H1 (cell line): ENCODE data around the gene DIO3. TPM values are rescaled to one million over a fixed set of nuclear protein-coding genes. Genes with fewer than 3 reads are reported as not detected.

Source experiments
- CTCF ChIA-PET: fragments of 300-600 bp; sonication (Branson Sonifier 250); formaldehyde crosslinking; loops from one replicate; lab custom pipeline; 2021; ENCODE audit not compliant: partially characterized antibody; lab: Charles Lee
- POLR2A ChIA-PET: fragments of 300-600 bp; sonication (Branson Sonifier 250); formaldehyde crosslinking; loops from one replicate; lab custom pipeline; 2021; ENCODE audit warnings: inconsistent platforms; ENCODE audit not compliant: partially characterized antibody; lab: Charles Lee
- DNase-seq, 2 experiments: peaks; one replicate each; pipeline versions ENCODE4 v3.0.0 to v3.0.0-alpha.2; 2010 to 2022; ENCODE audit warnings: low spot score in 2 of 2, low read depth in 1 of 2, mixed read lengths in 1 of 2
- FAIRE-seq: peaks from 2 replicates; lab custom pipeline; 2011; peaks lifted over from hg19 to GRCh38; lab: Jason Lieb, UNC
- H2AFZ ChIP-seq: 2 replicates; pipeline ENCODE4 v1.8.1; 2012; ENCODE audit warnings: low read length, inconsistent platforms
- H2AK5ac ChIP-seq: 2 replicates; pipeline ENCODE4 v1.6.1; 2013; ENCODE audit warnings: low read depth, low read length
- H2BK120ac ChIP-seq: replicated peaks from 2 replicates; pipeline ENCODE3; 2013; ENCODE audit warnings: low read depth, low read length, inconsistent platforms
- H2BK12ac ChIP-seq: 2 replicates; pipeline ENCODE4 v1.6.1; 2013; ENCODE audit warnings: low read depth, low read length
- H2BK15ac ChIP-seq: 2 replicates; pipeline ENCODE4 v1.6.1; 2013; ENCODE audit warnings: low read length
- H2BK20ac ChIP-seq: 2 replicates; pipeline ENCODE4 v1.6.1; 2013; ENCODE audit warnings: low read length
- H2BK5ac ChIP-seq: 2 replicates; pipeline ENCODE4 v1.6.1; 2013; ENCODE audit warnings: low read depth, low read length
- H3K14ac ChIP-seq: 2 replicates; pipeline ENCODE4 v1.6.1; 2013; ENCODE audit warnings: inconsistent platforms; ENCODE audit not compliant: insufficient read length
- H3K18ac ChIP-seq: 2 replicates; pipeline ENCODE4 v1.6.1; 2013; ENCODE audit warnings: low read length; ENCODE audit errors: extremely low read depth
- H3K23ac ChIP-seq: 2 replicates; pipeline ENCODE4 v1.6.1; 2013; ENCODE audit warnings: inconsistent platforms; ENCODE audit not compliant: insufficient read length
- H3K23me2 ChIP-seq: 2 replicates; pipeline ENCODE4 v1.6.1; 2013; ENCODE audit warnings: low read depth, low read length
- H3K27ac ChIP-seq: 2 replicates; pipeline ENCODE4 v1.6.1; 2011; ENCODE audit warnings: low read depth, low read length, inconsistent platforms
- H3K27me3 ChIP-seq, 4 experiments: replicated peaks in 1 of 4; 1 replicate in 1 of 4; 2 replicates in 3 of 4; pipeline versions ENCODE4 v1.6.1 to v1.8.1; 2011 to 2013; ENCODE audit warnings: low read length in 3 of 4, mild to moderate bottlenecking in 3 of 4, inconsistent platforms in 2 of 4, mixed read lengths in 2 of 4, moderate library complexity in 1 of 4; ENCODE audit not compliant: control insufficient read depth in 3 of 4, insufficient read depth in 3 of 4; ENCODE audit errors: extremely low read depth in 1 of 4
- H3K36me3 ChIP-seq, 4 experiments: 2 replicates each; pipeline versions ENCODE4 v1.6.1 to v1.8.1; 2011 to 2013; ENCODE audit warnings: mild to moderate bottlenecking in 4 of 4, low read length in 3 of 4, moderate library complexity in 2 of 4, control low read depth in 1 of 4, inconsistent platforms in 1 of 4; ENCODE audit not compliant: insufficient read depth in 4 of 4, control insufficient read depth in 2 of 4
- H3K4ac ChIP-seq: replicated peaks from 2 replicates; pipeline ENCODE3; 2013; ENCODE audit warnings: low read length, low read depth, mixed read lengths, inconsistent platforms; ENCODE audit not compliant: insufficient read length
- H3K4me1 ChIP-seq, 4 experiments: replicated peaks in 1 of 4; 1 replicate in 1 of 4; 2 replicates in 3 of 4; pipeline versions ENCODE4 v1.6.1 to v1.8.1; 2011 to 2013; ENCODE audit warnings: low read length in 3 of 4, inconsistent platforms in 2 of 4, mixed read lengths in 1 of 4; ENCODE audit not compliant: insufficient read depth in 4 of 4, control insufficient read depth in 3 of 4
- H3K4me2 ChIP-seq, 2 experiments: 2 replicates each; pipeline versions ENCODE4 v1.6.1 to v1.8.1; 2011 to 2013; ENCODE audit warnings: low read depth in 2 of 2, low read length in 2 of 2, control low read depth in 1 of 2, inconsistent platforms in 1 of 2, mild to moderate bottlenecking in 1 of 2; ENCODE audit not compliant: insufficient read depth in 1 of 2
- H3K4me3 ChIP-seq, 4 experiments: fragments of 200-600, 300-600 bp in 1 of 4; sonication (generic), shearing (Covaris generic), sonication (Bioruptor Twin) in 1 of 4; 2 replicates each; pipeline versions ENCODE4 v1.5.1 to v1.8.1; 2011 to 2016; ENCODE audit warnings: low read length in 4 of 4, low read depth in 3 of 4, control low read depth in 2 of 4, inconsistent platforms in 2 of 4, mild to moderate bottlenecking in 2 of 4, mixed read lengths in 1 of 4, moderate library complexity in 1 of 4; ENCODE audit not compliant: insufficient read depth in 2 of 4; ENCODE audit errors: extremely low read depth in 1 of 4
- H3K56ac ChIP-seq: replicated peaks from 2 replicates; pipeline ENCODE3; 2013; ENCODE audit warnings: low read depth, mild to moderate bottlenecking, mixed read lengths, low read length, inconsistent platforms; ENCODE audit not compliant: insufficient read length
- H3K79me1 ChIP-seq: 2 replicates; pipeline ENCODE4 v1.6.1; 2013; ENCODE audit warnings: low read depth, low read length, control low read depth
- H3K79me2 ChIP-seq, 2 experiments: 2 replicates each; pipeline versions ENCODE4 v1.6.1 to v1.8.1; 2012 to 2013; ENCODE audit warnings: low read length in 2 of 2, mild to moderate bottlenecking in 2 of 2, inconsistent platforms in 1 of 2; ENCODE audit not compliant: insufficient read depth in 2 of 2, control insufficient read depth in 1 of 2
- H3K9ac ChIP-seq, 4 experiments: replicated peaks in 1 of 4; 1 replicate in 1 of 4; 2 replicates in 3 of 4; pipeline versions ENCODE4 v1.6.1 to v1.8.1; 2011 to 2013; ENCODE audit warnings: low read depth in 3 of 4, low read length in 3 of 4, control low read depth in 2 of 4, mild to moderate bottlenecking in 2 of 4, moderate library complexity in 2 of 4, inconsistent platforms in 1 of 4; ENCODE audit errors: extremely low read depth in 1 of 4
- H3K9me3 ChIP-seq, 2 experiments: 2 replicates each; pipeline versions ENCODE4 v1.6.1 to v1.8.1; 2012 to 2013; ENCODE audit warnings: mild to moderate bottlenecking in 2 of 2, moderate library complexity in 2 of 2, control low read depth in 1 of 2, inconsistent platforms in 1 of 2, low read depth in 1 of 2, low read length in 1 of 2, mixed read lengths in 1 of 2; ENCODE audit not compliant: insufficient read depth in 2 of 2
- H4K20me1 ChIP-seq, 2 experiments: replicated peaks in 1 of 2; 2 replicates each; pipeline versions ENCODE3 to v1.8.1; 2011 to 2013; ENCODE audit warnings: inconsistent platforms in 2 of 2, low read length in 2 of 2, mild to moderate bottlenecking in 1 of 2; ENCODE audit not compliant: insufficient read depth in 2 of 2, control insufficient read depth in 1 of 2
- H4K5ac ChIP-seq: 2 replicates; pipeline ENCODE4 v1.6.1; 2013; ENCODE audit warnings: low read length, low read depth, mixed read lengths, inconsistent platforms; ENCODE audit not compliant: insufficient read length
- H4K8ac ChIP-seq: 2 replicates; pipeline ENCODE4 v1.8.0; 2013; ENCODE audit warnings: mild to moderate bottlenecking, moderate library complexity, low read length, inconsistent platforms; ENCODE audit not compliant: insufficient read depth; ENCODE audit errors: extremely low read depth
- H4K91ac ChIP-seq: replicated peaks from 2 replicates; pipeline ENCODE3; 2013; ENCODE audit warnings: low read length, mixed read lengths, inconsistent platforms; ENCODE audit not compliant: insufficient read length
- POLR2A ChIP-seq, 2 experiments: IDR thresholded peaks; 1 replicate in 1 of 2; 2 replicates in 1 of 2; pipeline ENCODE4 v1.6.1; 2011; ENCODE audit warnings: low read depth in 2 of 2, low read length in 2 of 2, mild to moderate bottlenecking in 2 of 2; ENCODE audit errors: control extremely low read depth in 1 of 2
- RAD21 ChIP-seq, 2 experiments: IDR thresholded peaks in 1 of 2; conservative IDR thresholded peaks in 1 of 2; 2 replicates each; pipeline ENCODE4 v1.6.1; 2011; ENCODE audit warnings: low read depth in 2 of 2, low read length in 2 of 2, improper control_type of control experiment in 1 of 2, inconsistent platforms in 1 of 2, mild to moderate bottlenecking in 1 of 2, moderate library complexity in 1 of 2
- SIN3A ChIP-seq, 2 experiments: IDR thresholded peaks in 1 of 2; conservative IDR thresholded peaks in 1 of 2; 2 replicates each; pipeline ENCODE4 v1.6.1; 2011 to 2012; ENCODE audit warnings: low read length in 2 of 2, improper control_type of control experiment in 1 of 2, low read depth in 1 of 2, mild to moderate bottlenecking in 1 of 2
- WGBS, 2 experiments: shearing (Covaris generic) in 1 of 2; methylation state at CpG; one replicate each; pipeline versions ENCODE4 v1.1.6 to v1.1.7; 2013 to 2015; ENCODE audit warnings: low lambda C conversion rate in 2 of 2, mixed read lengths in 2 of 2, inconsistent platforms in 1 of 2, low coverage in 1 of 2, missing lambda C conversion rate in 1 of 2; ENCODE audit not compliant: insufficient replicate concordance in 2 of 2, insufficient coverage in 1 of 2, insufficient read length in 1 of 2; ENCODE audit errors: extremely low coverage in 1 of 2, missing lambda C conversion rate in 1 of 2; 5-methylcytosine and 5-hydroxymethylcytosine counted together
- polyA plus RNA-seq, 7 experiments: library from polyadenylated mRNA; depleted of rRNA in 3 of 7; stranded (reverse) in 5 of 7; unstranded in 2 of 7; fragments of >200 nt in 5 of 7; fragments of 200-250 nt in 2 of 7; gene quantifications; 1 replicate in 5 of 7; 2 replicates in 1 of 7; 4 replicates in 1 of 7; pipeline versions ENCODE4 v1.2.1 to v1.2.3, GENCODE V29; 2011 to 2013; ENCODE audit warnings: missing spikeins in 2 of 7, mixed read lengths in 2 of 7
- total RNA-seq: library from RNA; stranded (reverse); fragmentation: NEBNext Ultra II Directional; extraction: Animal tissue kit (Norgen Biotek cat#: 25700); gene quantifications from 2 replicates; pipeline ENCODE4 v1.2.1, GENCODE V29; 2021

Gene DIO3
- total and polyA plus RNA-seq, 2 of the 8 experiments (the other 6 are each of a cell fraction or from before 2014, with no cell fraction given) = 0.17 to 0.19 TPM

DNA sequence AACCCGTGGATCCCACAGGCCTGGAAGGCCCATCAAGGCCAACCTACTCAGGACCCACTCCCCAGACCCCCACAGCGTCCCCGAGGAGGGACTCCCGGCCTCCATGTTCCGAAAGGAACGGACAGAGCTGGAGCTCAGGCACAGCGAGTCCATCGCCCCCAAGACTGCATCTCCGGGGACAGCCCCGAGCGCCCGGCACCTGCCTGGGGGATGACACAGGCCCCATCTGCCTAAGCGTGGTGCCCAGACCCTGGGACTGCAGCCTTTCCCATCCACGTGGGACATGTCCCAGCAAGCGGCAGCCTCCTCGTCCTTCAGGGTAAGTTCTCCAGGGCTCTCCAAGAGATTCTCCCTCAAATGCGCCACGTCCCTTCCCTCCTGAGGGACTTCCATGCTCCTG lies 12.1 kb upstream of the DIO3 start:
- no peak overlapping the region for H4K91ac ChIP-seq
- no peaks in the 10 kb centered on the region for H3K79me1 ChIP-seq
- no peaks in the 10 kb centered on the region for H3K9me3 ChIP-seq
- no peak overlapping the region for H3K9ac ChIP-seq
- H3K4me1 ChIP-seq = peaks cover 0 to 3% (median 0%) of the 10 kb centered on the region in 4 experiments; a peak in 2 of 7 replicates
- DNase-seq (no peak), FAIRE-seq (no peak)
- H4K20me1 ChIP-seq = no peaks in the 10 kb centered on the region
- H3K27ac ChIP-seq = no peak overlapping the region
- no peak overlapping the region for H2AFZ ChIP-seq
- H2BK120ac ChIP-seq = no peak overlapping the region
- no peak overlapping the region for H2BK20ac ChIP-seq
- H3K79me2 ChIP-seq = no peaks in the 10 kb centered on the region
- no peak overlapping the region for H4K5ac ChIP-seq
- 95% methylated on average over 10 of the region's 18 CpGs; no CpG with 5 or more reads in 1 of the 2 experiments for WGBS, 2 experiments
- no peak overlapping the region for H3K4ac ChIP-seq
- H2AK5ac ChIP-seq = no peak overlapping the region
- H2BK15ac ChIP-seq = no peak overlapping the region
- H4K8ac ChIP-seq = 0 out of 2 replicates have a peak overlapping the region, but pooled peaks have one; percentile 73
- H3K18ac ChIP-seq = no peak overlapping the region
- POLR2A ChIA-PET = interaction anchor here (1.6 kb wide), 1 partner anchor 14 kb away, joined by 4 read pairs; no protein-coding TSS in a partner anchor
- H3K27me3 ChIP-seq = no peaks in the 10 kb centered on the region
- no peak overlapping the region for H3K23ac ChIP-seq
- no peak overlapping the region for H3K4me2 ChIP-seq
- peaks cover 7% of the 10 kb centered on the region; the same call in 1 of the 2 replicates for H3K23me2 ChIP-seq
- H3K36me3 ChIP-seq = no peaks in the 10 kb centered on the region
- CTCF ChIA-PET = no interaction called here
- H3K56ac ChIP-seq = no peak overlapping the region
- H3K14ac ChIP-seq = no peak overlapping the region
- H3K4me3 ChIP-seq = no peak overlapping the region
- no peak overlapping the region for H2BK5ac ChIP-seq
- H2BK12ac ChIP-seq = no peak overlapping the region
- no peak for TF ChIP-seq POLR2A (IDR thresholded peaks at IDR 0.05; ENCODE audit: control extremely low read depth in 1 of 2, low read depth in 2 of 2, low read length in 2 of 2)
- TF ChIP-seq SIN3A (conservative IDR thresholded peaks at IDR 0.05 in 1 of 2, IDR thresholded peaks at IDR 0.05 in 1 of 2; ENCODE audit: low read depth in 1 of 2, low read length in 2 of 2) = no peak
- no peak for TF ChIP-seq RAD21 (IDR thresholded peaks at IDR 0.05 in 1 of 2, conservative IDR thresholded peaks at IDR 0.05 in 1 of 2; ENCODE audit: low read depth in 2 of 2, low read length in 2 of 2)
